SK-N-SH (cell line): ENCODE measurements around the gene HDGFL3. TPM values are rescaled to one million over a fixed set of nuclear protein-coding genes. Genes with fewer than 3 reads are reported as not detected.

Source experiments
- CTCF ChIA-PET: fragments of 300-600, 350-600 bp; formaldehyde crosslinking; extraction: SDS; loops from one replicate; lab custom pipeline; 2021; lab: Yijun Ruan, JAX
- POLR2A ChIA-PET: fragments of 350-600 bp; sonication (Branson Sonifier 250); formaldehyde crosslinking; extraction: SDS; loops from one replicate; lab custom pipeline; 2020; ENCODE audit warnings: antibody characterized with exemption, inconsistent platforms; lab: Yijun Ruan, JAX
- DNase-seq: peaks from one replicate; pipeline ENCODE4 v3.0.0; 2012
- H2AFZ ChIP-seq: fragments of 200-600 bp; sonication (generic); 2 replicates; pipeline ENCODE4 v1.8.1; 2016; ENCODE audit warnings: antibody characterized with exemption, mild to moderate bottlenecking, low read depth
- H3F3A ChIP-seq: fragments of 200-600 bp; sonication (generic); replicated peaks from 2 replicates; pipeline ENCODE3; 2016; ENCODE audit warnings: antibody characterized with exemption, mild to moderate bottlenecking; ENCODE audit not compliant: insufficient read depth
- H3K27ac ChIP-seq, 2 experiments: fragments of 200-500 bp in 1 of 2; fragments of 200-600 bp in 1 of 2; sonication (Bioruptor generic) in 1 of 2; sonication (generic), shearing (Covaris generic) in 1 of 2; 2 replicates each; pipeline versions ENCODE4 v1.5.1 to v1.6.1; 2014 to 2016; ENCODE audit warnings: low read depth in 2 of 2, inconsistent platforms in 1 of 2, low read length in 1 of 2, mild to moderate bottlenecking in 1 of 2, mixed read lengths in 1 of 2
- H3K27me3 ChIP-seq: fragments of 200-600 bp; sonication (generic), shearing (Covaris generic); 2 replicates; pipeline ENCODE4 v1.6.1; 2016; ENCODE audit warnings: mixed run types; ENCODE audit not compliant: insufficient read depth
- H3K36me3 ChIP-seq, 2 experiments: fragments of 200-500 bp in 1 of 2; fragments of 200-600 bp in 1 of 2; sonication (Bioruptor generic) in 1 of 2; sonication (generic) in 1 of 2; replicated peaks in 1 of 2; 2 replicates each; pipeline versions ENCODE3 to v1.5.1; 2014 to 2016; ENCODE audit warnings: low read length in 1 of 2, mild to moderate bottlenecking in 1 of 2; ENCODE audit not compliant: insufficient read depth in 2 of 2, control insufficient read depth in 1 of 2
- H3K4me1 ChIP-seq, 2 experiments: fragments of 200-500 bp in 1 of 2; fragments of 200-600 bp in 1 of 2; sonication (Bioruptor generic) in 1 of 2; sonication (generic), shearing (Covaris generic) in 1 of 2; 2 replicates each; pipeline versions ENCODE4 v1.5.1 to v1.6.1; 2014 to 2016; ENCODE audit warnings: low read depth in 1 of 2, low read length in 1 of 2, mixed run types in 1 of 2; ENCODE audit not compliant: insufficient read depth in 2 of 2, control insufficient read depth in 1 of 2
- H3K4me2 ChIP-seq: fragments of 200-600 bp; sonication (generic), shearing (Covaris generic); 2 replicates; pipeline ENCODE4 v1.6.1; 2017; ENCODE audit warnings: mixed run types
- H3K4me3 ChIP-seq, 2 experiments: fragments of 200-500 bp in 1 of 2; fragments of 200-600 bp in 1 of 2; sonication (Bioruptor generic) in 1 of 2; sonication (generic), shearing (Covaris generic) in 1 of 2; 2 replicates each; pipeline versions ENCODE4 v1.5.1 to v1.8.1; 2014 to 2016; ENCODE audit warnings: low read depth in 2 of 2, inconsistent platforms in 1 of 2, low read length in 1 of 2, mild to moderate bottlenecking in 1 of 2, mixed read lengths in 1 of 2, moderate library complexity in 1 of 2
- H3K79me2 ChIP-seq: fragments of 200-600 bp; sonication (generic); 2 replicates; pipeline ENCODE4 v1.8.1; 2017; ENCODE audit warnings: mild to moderate bottlenecking; ENCODE audit not compliant: insufficient read depth
- H3K9ac ChIP-seq: fragments of 200-600 bp; sonication (generic); 2 replicates; pipeline ENCODE4 v1.6.1; 2017; ENCODE audit warnings: mixed run types
- H3K9me2 ChIP-seq: fragments of 200-600 bp; sonication (generic); 2 replicates; pipeline ENCODE4 v1.6.1; 2017; ENCODE audit warnings: mixed run types
- H3K9me3 ChIP-seq: fragments of 200-600 bp; sonication (generic); 2 replicates; pipeline ENCODE4 v1.6.1; 2017; ENCODE audit warnings: mixed run types, mild to moderate bottlenecking, moderate library complexity
- H4K20me1 ChIP-seq: fragments of 200-600 bp; sonication (generic); 2 replicates; pipeline ENCODE4 v1.6.1; 2017; ENCODE audit warnings: mild to moderate bottlenecking, mixed run types; ENCODE audit not compliant: insufficient read depth
- CHD2 ChIP-seq: fragments of 150-350 bp; IDR thresholded peaks from 2 replicates; pipeline ENCODE4 v1.6.1; 2018; ENCODE audit warnings: low read length; ENCODE audit not compliant: partially characterized antibody
- EP300 ChIP-seq, 2 experiments: IDR thresholded peaks; 2 replicates each; pipeline versions ENCODE4 v1.4.0 to v1.6.1; 2012; ENCODE audit warnings: borderline replicate concordance in 1 of 2, low read depth in 1 of 2, low read length in 1 of 2
- EZH2phosphoT487 ChIP-seq: fragments of 200-600 bp; sonication (generic); IDR thresholded peaks from 2 replicates; pipeline ENCODE4 v1.6.1; 2017; ENCODE audit warnings: low read depth, mixed run types, mild to moderate bottlenecking, antibody characterized with exemption, moderate library complexity, borderline replicate concordance
- FOXJ3 ChIP-seq: sonication (generic); formaldehyde crosslinking; IDR thresholded peaks from 2 replicates; pipeline ENCODE4 v1.5.1; 2020; ENCODE audit warnings: mild to moderate bottlenecking, missing genetic modification reagents
- FOXM1 ChIP-seq: IDR thresholded peaks from 2 replicates; pipeline ENCODE4 v1.4.0; 2012; ENCODE audit warnings: low read depth, mild to moderate bottlenecking
- GABPA ChIP-seq: IDR thresholded peaks from 2 replicates; pipeline ENCODE4 v1.4.0; 2012; ENCODE audit warnings: low read depth, mild to moderate bottlenecking
- IRF3 ChIP-seq: fragments of 150-350 bp; IDR thresholded peaks from 2 replicates; pipeline ENCODE4 v1.6.1; 2016; ENCODE audit warnings: mild to moderate bottlenecking, low read depth, low read length
- NRF1 ChIP-seq: IDR thresholded peaks from 2 replicates; pipeline ENCODE4 v1.6.1; 2012; ENCODE audit warnings: low read depth, mild to moderate bottlenecking, low read length
- PBX3 ChIP-seq: IDR thresholded peaks from 2 replicates; pipeline ENCODE4; 2012
- RCOR1 ChIP-seq: fragments of 150-350 bp; IDR thresholded peaks from 2 replicates; pipeline ENCODE4 v1.6.1; 2017; ENCODE audit warnings: antibody characterized with exemption, low read length
- RFX5 ChIP-seq: IDR thresholded peaks from 2 replicates; pipeline ENCODE4 v1.6.1; 2012; ENCODE audit warnings: mild to moderate bottlenecking, improper control_type of control experiment, low read length
- RXRA ChIP-seq: IDR thresholded peaks from 2 replicates; pipeline ENCODE4 v1.4.0; 2012; ENCODE audit warnings: low read depth, mild to moderate bottlenecking, borderline replicate concordance
- SIN3A ChIP-seq: IDR thresholded peaks from 2 replicates; pipeline ENCODE4 v1.6.1; 2012; ENCODE audit warnings: low read depth, mild to moderate bottlenecking, low read length, moderate library complexity, borderline replicate concordance
- SMC3 ChIP-seq: IDR thresholded peaks from 2 replicates; pipeline ENCODE4 v1.6.1; 2012; ENCODE audit warnings: low read depth, low read length, improper control_type of control experiment
- TCF12 ChIP-seq: IDR thresholded peaks from 2 replicates; pipeline ENCODE4 v1.4.0; 2012
- TEAD4 ChIP-seq: IDR thresholded peaks from 2 replicates; pipeline ENCODE4 v1.4.0; 2012; ENCODE audit warnings: mild to moderate bottlenecking, borderline replicate concordance; ENCODE audit not compliant: insufficient read depth
- WGBS: methylation state at CpG from one replicate; pipeline ENCODE4 v1.1.6; 2017; ENCODE audit warnings: low lambda C conversion rate; 5-methylcytosine and 5-hydroxymethylcytosine counted together
- polyA plus RNA-seq, 3 experiments: library from polyadenylated mRNA; depleted of rRNA; stranded (reverse); fragments of >200 nt; gene quantifications; 2 replicates each; pipeline ENCODE4 v1.2.3, GENCODE V29; 2012
- TF ChIP-seq, protein P1 (sequence below): IDR thresholded peaks from 2 replicates; pipeline ENCODE4 v1.4.0; 2012; ENCODE audit warnings: low read depth
- TF ChIP-seq, protein P2 (sequence below): IDR thresholded peaks from 2 replicates; pipeline ENCODE4 v1.4.0; 2012; ENCODE audit warnings: low read depth, borderline replicate concordance

Gene HDGFL3
- polyA plus RNA-seq, 1 of the 3 experiments (the other 2 are of a cell fraction) = 8.0 TPM

DNA sequence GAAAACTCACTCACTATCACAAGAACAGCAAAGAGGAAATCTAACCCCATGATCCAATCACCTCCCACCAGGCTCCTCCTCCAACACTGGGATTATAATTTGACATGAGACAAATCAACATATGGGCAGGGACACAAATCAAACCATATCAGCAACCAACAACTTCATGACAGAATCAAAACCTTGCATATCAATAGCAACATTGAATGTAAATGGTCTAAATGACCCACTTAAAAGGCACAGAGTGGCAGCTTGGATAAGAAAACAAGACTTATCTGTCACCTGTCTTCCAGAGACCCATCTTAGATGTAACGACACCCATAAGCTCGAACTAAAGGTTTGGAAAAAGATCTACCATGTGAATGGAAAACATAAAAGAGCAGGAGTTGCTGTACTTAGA lies 40.8 kb downstream of the HDGFL3 start:
- no peaks in the 10 kb centered on the region for H3K27me3 ChIP-seq
- H3K79me2 ChIP-seq = peaks cover 91% of the 10 kb centered on the region
- H3K4me2 ChIP-seq = no peak overlapping the region
- H3K9me2 ChIP-seq = no peaks in the 10 kb centered on the region
- TF ChIP-seq FOXJ3 (CRISPR knock-in tag) = no peak
- TF ChIP-seq SIN3A = no peak
- TF ChIP-seq EP300 (IDR thresholded peaks at IDR 0.05; ENCODE audit: borderline replicate concordance in 1 of 2, low read depth in 1 of 2, low read length in 1 of 2) = no peak
- TF ChIP-seq RXRA = no peak
- TF ChIP-seq GABPA = no peak
- TF ChIP-seq NRF1 = no peak
- TF ChIP-seq CHD2 = no peak
- TF ChIP-seq RCOR1 = no peak
- TF ChIP-seq PBX3 = no peak
- WGBS = 98% methylated on average over 2 of the region's 2 CpGs
- no peak overlapping the region for H3K27ac ChIP-seq
- H3F3A ChIP-seq = peaks cover 39% of the 10 kb centered on the region
- H3K9ac ChIP-seq = no peak overlapping the region
- DNase-seq = no peak
- H3K9me3 ChIP-seq = peaks cover 5% of the 10 kb centered on the region; the same call in 1 of the 2 replicates
- H3K36me3 ChIP-seq = peaks cover 11 to 13% of the 10 kb centered on the region in 2 experiments
- CTCF ChIA-PET = no interaction called here
- no peak overlapping the region for H3K4me3 ChIP-seq
- no peak overlapping the region for H2AFZ ChIP-seq
- H3K4me1 ChIP-seq = no peaks in the 10 kb centered on the region; a peak in 1 of 4 replicates
- H4K20me1 ChIP-seq = peaks cover 5% of the 10 kb centered on the region
- POLR2A ChIA-PET = no interaction called here

- Histone ChIP-seq H2AFZ (no peak overlapping the region), H3K27ac (no peak overlapping the region), H4K20me1 (peaks cover 3% of the 10 kb centered on the region), H3K9ac (no peak overlapping the region), H3K4me3 (no peak overlapping the region), H3K27me3 (no peaks in the 10 kb centered on the region), H3K4me2 (no peak overlapping the region), H3K36me3 (peaks cover 11 to 16% of the 10 kb centered on the region in 2 experiments), H3K79me2 (peaks cover 87% of the 10 kb centered on the region), H3K4me1 (peaks cover 0 to 6% of the 10 kb centered on the region in 2 experiments; a peak in 1 of 4 replicates), H3F3A (peaks cover 42% of the 10 kb centered on the region), H3K9me2 (no peaks in the 10 kb centered on the region), H3K9me3 (peaks cover 5% of the 10 kb centered on the region; the same call in 1 of the 2 replicates)
- 93% methylated on average over 3 of the region's 3 CpGs for WGBS
- CTCF ChIA-PET = no interaction called here
- TF ChIP-seq TCF12 (no peak), EZH2phosphoT487 (no peak), FOXM1 (no peak), SMC3 (no peak), TEAD4 (no peak), RFX5 (no peak), IRF3 (no peak), NRF1 (no peak)
- TF ChIP-seq, protein P1, sequence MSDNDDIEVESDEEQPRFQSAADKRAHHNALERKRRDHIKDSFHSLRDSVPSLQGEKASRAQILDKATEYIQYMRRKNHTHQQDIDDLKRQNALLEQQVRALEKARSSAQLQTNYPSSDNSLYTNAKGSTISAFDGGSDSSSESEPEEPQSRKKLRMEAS = no peak
- TF ChIP-seq, protein P2, sequence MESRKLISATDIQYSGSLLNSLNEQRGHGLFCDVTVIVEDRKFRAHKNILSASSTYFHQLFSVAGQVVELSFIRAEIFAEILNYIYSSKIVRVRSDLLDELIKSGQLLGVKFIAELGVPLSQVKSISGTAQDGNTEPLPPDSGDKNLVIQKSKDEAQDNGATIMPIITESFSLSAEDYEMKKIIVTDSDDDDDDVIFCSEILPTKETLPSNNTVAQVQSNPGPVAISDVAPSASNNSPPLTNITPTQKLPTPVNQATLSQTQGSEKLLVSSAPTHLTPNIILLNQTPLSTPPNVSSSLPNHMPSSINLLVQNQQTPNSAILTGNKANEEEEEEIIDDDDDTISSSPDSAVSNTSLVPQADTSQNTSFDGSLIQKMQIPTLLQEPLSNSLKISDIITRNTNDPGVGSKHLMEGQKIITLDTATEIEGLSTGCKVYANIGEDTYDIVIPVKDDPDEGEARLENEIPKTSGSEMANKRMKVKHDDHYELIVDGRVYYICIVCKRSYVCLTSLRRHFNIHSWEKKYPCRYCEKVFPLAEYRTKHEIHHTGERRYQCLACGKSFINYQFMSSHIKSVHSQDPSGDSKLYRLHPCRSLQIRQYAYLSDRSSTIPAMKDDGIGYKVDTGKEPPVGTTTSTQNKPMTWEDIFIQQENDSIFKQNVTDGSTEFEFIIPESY = no peak
- DNase-seq = no peak
- POLR2A ChIA-PET = no interaction called here
Measured at GRCh38 chr15:83166218-83166617, 41.4 kb downstream of the HDGFL3 start.
